Panc1 (cell line): Measurements from ENCODE around the gene MAD1L1.

ENCODE experiments used
- CTCF ChIP-seq: fragments of 450-650 bp; IDR thresholded peaks from 2 replicates; pipeline ENCODE4 v1.5.1; 2017; ENCODE audit warnings: mild to moderate bottlenecking
- SIN3A ChIP-seq: IDR thresholded peaks from 2 replicates; pipeline ENCODE4 v1.6.1; 2012; ENCODE audit warnings: low read depth, mild to moderate bottlenecking, low read length, moderate library complexity, borderline replicate concordance; ENCODE audit not compliant: insufficient read depth

GRCh38 chr7:2086229-2086628, 146.5 kb downstream of the MAD1L1 start:
- TF ChIP-seq CTCF: no peak
- TF ChIP-seq SIN3A: no peak
